ENCODE measurements around the gene RBM20.

DNA sequence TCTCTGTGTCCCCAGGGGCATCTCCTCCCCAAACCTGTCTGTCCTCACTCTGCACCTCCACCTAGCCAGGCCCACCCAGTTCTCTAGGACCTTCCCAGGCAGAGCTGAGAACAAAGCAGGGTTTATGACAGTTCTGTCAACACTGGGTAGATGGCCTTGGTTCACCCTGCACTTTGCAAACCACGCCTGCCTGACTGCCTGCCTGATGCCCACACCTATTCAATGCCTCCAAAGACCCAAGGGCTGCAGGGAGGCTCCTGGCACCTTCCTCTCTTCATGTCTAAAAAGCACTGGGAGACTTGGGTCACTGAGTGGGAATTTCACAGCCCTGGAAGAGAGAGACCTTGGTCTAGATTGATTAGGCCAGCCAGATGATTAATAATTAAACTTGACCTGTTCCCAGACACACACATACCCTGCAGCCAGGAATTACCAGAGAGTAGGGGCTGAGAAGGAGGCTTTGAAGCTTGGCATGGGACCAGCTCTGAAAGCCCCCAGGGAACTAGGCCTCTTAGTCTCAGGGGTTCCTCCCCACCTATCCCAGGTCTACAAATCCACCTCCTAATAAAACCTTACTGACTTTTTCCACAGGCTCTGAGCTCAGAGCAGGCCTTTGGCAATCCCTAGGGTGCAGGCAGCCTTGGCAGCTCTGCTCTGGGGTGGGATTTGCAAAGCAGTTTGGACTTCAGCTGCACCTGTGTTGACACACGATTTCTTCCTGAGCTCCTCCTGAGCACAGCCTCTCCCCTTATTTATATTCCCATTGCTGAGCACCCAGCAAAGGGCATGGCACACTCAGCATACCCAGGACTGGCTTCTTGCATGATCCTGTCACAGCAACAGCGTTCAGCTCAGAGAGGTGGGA, 201.9 kb downstream of the RBM20 start:
- TF ChIP-seq EED (IDR thresholded peaks at IDR 0.05; ENCODE audit: low read depth): no peak
- no peak for TF ChIP-seq CTCF (IDR thresholded peaks at IDR 0.05 in 2 of 3, conservative IDR thresholded peaks at IDR 0.05 in 1 of 3; ENCODE audit: control insufficient read depth in 2 of 3, extremely low read depth in 1 of 3, insufficient read depth in 1 of 3, low read depth in 3 of 3, low read length in 3 of 3)
- no peak for TF ChIP-seq SPI1 (IDR thresholded peaks at IDR 0.05; ENCODE audit: borderline replicate concordance, insufficient read depth, low read depth, low read length)
- TF ChIP-seq, protein P1, sequence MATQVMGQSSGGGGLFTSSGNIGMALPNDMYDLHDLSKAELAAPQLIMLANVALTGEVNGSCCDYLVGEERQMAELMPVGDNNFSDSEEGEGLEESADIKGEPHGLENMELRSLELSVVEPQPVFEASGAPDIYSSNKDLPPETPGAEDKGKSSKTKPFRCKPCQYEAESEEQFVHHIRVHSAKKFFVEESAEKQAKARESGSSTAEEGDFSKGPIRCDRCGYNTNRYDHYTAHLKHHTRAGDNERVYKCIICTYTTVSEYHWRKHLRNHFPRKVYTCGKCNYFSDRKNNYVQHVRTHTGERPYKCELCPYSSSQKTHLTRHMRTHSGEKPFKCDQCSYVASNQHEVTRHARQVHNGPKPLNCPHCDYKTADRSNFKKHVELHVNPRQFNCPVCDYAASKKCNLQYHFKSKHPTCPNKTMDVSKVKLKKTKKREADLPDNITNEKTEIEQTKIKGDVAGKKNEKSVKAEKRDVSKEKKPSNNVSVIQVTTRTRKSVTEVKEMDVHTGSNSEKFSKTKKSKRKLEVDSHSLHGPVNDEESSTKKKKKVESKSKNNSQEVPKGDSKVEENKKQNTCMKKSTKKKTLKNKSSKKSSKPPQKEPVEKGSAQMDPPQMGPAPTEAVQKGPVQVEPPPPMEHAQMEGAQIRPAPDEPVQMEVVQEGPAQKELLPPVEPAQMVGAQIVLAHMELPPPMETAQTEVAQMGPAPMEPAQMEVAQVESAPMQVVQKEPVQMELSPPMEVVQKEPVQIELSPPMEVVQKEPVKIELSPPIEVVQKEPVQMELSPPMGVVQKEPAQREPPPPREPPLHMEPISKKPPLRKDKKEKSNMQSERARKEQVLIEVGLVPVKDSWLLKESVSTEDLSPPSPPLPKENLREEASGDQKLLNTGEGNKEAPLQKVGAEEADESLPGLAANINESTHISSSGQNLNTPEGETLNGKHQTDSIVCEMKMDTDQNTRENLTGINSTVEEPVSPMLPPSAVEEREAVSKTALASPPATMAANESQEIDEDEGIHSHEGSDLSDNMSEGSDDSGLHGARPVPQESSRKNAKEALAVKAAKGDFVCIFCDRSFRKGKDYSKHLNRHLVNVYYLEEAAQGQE (IDR thresholded peaks at IDR 0.05; ENCODE audit: low read depth, low read length): no peak
- no peak for TF ChIP-seq CEBPB (IDR thresholded peaks at IDR 0.05; ENCODE audit: borderline replicate concordance in 1 of 2, low read depth in 2 of 2, low read length in 2 of 2)

Data from GM12878 (cell line).